ENCODE results near the gene BLOC1S1.

DNA sequence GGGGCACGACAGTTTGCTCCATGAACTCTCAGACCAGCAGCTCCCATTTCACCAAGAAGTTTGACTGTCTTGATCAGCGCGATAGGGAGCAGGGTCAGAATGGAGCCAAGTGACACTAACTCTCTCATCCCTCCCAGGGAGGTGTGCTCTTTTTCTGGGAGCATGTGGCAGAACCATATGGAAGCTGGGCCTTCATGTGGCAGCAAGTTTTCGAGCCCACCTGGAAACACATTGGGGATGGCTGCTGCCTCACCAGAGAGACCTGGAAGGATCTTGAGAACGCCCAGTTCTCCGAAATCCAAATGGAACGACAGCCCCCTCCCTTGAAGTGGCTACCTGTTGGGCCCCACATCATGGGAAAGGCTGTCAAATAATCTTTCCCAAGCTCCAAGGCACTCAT lies 32.2 kb upstream of the BLOC1S1 start:
- TF ChIP-seq CTCF (optimal IDR thresholded peaks at IDR 0.05 in 1 of 3, IDR thresholded peaks at IDR 0.05 in 1 of 3, conservative IDR thresholded peaks at IDR 0.05 in 1 of 3; ENCODE audit: extremely low read depth in 1 of 3, insufficient read depth in 2 of 3, low read length in 3 of 3) (no peak), EZH2 (IDR thresholded peaks at IDR 0.05; ENCODE audit: low read length) (no peak)

All from keratinocyte (primary cell).